HG02852 (cell line): ENCODE data around the gene BLOC1S4.
"Not testable (repeated sequence)": the region's sequence is repeated elsewhere in the genome, so short reads cannot be mapped to it uniquely, and the experiment has no call there.

Source experiments
- ATAC-seq: cut with Tn5 transposase; IDR thresholded peaks from one replicate; pipeline ENCODE4 v1.9.1; 2021; ENCODE audit warnings: mild to moderate bottlenecking, moderate library complexity; ENCODE audit not compliant: unreplicated experiment

BLOC1S4 gene

GRCh38 chr4:6716018-6716911 lies at the start of gene BLOC1S4:
BLOC1S4 (plus strand) TSS chr4:6716174; CDS start chr4:6716210, 36 bp downstream.
- ATAC-seq: peak; percentile 83

GRCh38 chr4:6668391-6668790 lies 47.6 kb upstream of the BLOC1S4 start:
- ATAC-seq: no peak

- no peak for ATAC-seq
Observed at GRCh38 chr4:6671648-6672047, 44.3 kb upstream of the BLOC1S4 start.

GRCh38 chr4:6672131-6672530 lies 43.8 kb upstream of the BLOC1S4 start:
- ATAC-seq: no peak

- not testable (repeated sequence) for ATAC-seq
Observed at GRCh38 chr4:6672541-6673190, 43.3 kb upstream of the BLOC1S4 start.

GRCh38 chr4:6673191-6673659 lies 42.7 kb upstream of the BLOC1S4 start:
- not testable (repeated sequence) for ATAC-seq

- peak; percentile 73 for ATAC-seq
Observed at GRCh38 chr4:6673660-6674499, 42.1 kb upstream of the BLOC1S4 start.

GRCh38 chr4:6674500-6675149 lies 41.3 kb upstream of the BLOC1S4 start:
- ATAC-seq: peak; percentile 51

GRCh38 chr4:6676722-6677558 lies 39.0 kb upstream of the BLOC1S4 start:
- no peak for ATAC-seq

GRCh38 chr4:6680372-6681034 lies 35.5 kb upstream of the BLOC1S4 start:
- ATAC-seq: no peak

GRCh38 chr4:6681191-6681590 lies 34.8 kb upstream of the BLOC1S4 start:
- ATAC-seq: no peak

- no peak for ATAC-seq
Observed at GRCh38 chr4:6682862-6683590, 32.9 kb upstream of the BLOC1S4 start.

- ATAC-seq: no peak
Observed at GRCh38 chr4:6684656-6685055, 31.3 kb upstream of the BLOC1S4 start.

GRCh38 chr4:6686104-6686787 lies 29.7 kb upstream of the BLOC1S4 start:
- ATAC-seq: no peak

- no peak for ATAC-seq
Observed at GRCh38 chr4:6687947-6688878, 27.8 kb upstream of the BLOC1S4 start.

- ATAC-seq: peak; percentile 95
Observed at GRCh38 chr4:6688879-6689505, 27.0 kb upstream of the BLOC1S4 start.
